GM06990 (cell line): ENCODE data around the gene CFAP251.

Experiments used
- DNase-seq: peaks from one replicate; pipeline ENCODE4 v3.0.0-alpha.2; 2011; ENCODE audit not compliant: insufficient read length; ENCODE audit errors: extremely low read depth
- H3K27me3 ChIP-seq: replicated peaks from 2 replicates; pipeline ENCODE4 v1.6.0; 2011; ENCODE audit warnings: low read length; ENCODE audit not compliant: control insufficient read depth, insufficient read depth
- H3K36me3 ChIP-seq: 2 replicates; pipeline ENCODE4 v1.5.1; 2011; ENCODE audit warnings: low read length; ENCODE audit not compliant: control insufficient read depth, insufficient read depth
- H3K4me3 ChIP-seq: replicated peaks from 2 replicates; pipeline ENCODE4 v1.5.1; 2011; ENCODE audit warnings: low read depth, mild to moderate bottlenecking, control low read depth, low read length
- CTCF ChIP-seq: IDR thresholded peaks from 2 replicates; pipeline ENCODE4 v1.5.1; 2011; ENCODE audit warnings: low read length, control low read depth, mild to moderate bottlenecking, inconsistent platforms; ENCODE audit not compliant: insufficient read depth, poor library complexity, severe bottlenecking

Gene CFAP251

GRCh38 chr12:121899590-121899989, 18.8 kb upstream of the CFAP251 start:
- H3K36me3 ChIP-seq: peaks cover 23% of the 10 kb centered on the region
- H3K4me3 ChIP-seq: no peak overlapping the region
- no peak for TF ChIP-seq CTCF
- no peak for DNase-seq
- no peaks in the 10 kb centered on the region for H3K27me3 ChIP-seq

DNA sequence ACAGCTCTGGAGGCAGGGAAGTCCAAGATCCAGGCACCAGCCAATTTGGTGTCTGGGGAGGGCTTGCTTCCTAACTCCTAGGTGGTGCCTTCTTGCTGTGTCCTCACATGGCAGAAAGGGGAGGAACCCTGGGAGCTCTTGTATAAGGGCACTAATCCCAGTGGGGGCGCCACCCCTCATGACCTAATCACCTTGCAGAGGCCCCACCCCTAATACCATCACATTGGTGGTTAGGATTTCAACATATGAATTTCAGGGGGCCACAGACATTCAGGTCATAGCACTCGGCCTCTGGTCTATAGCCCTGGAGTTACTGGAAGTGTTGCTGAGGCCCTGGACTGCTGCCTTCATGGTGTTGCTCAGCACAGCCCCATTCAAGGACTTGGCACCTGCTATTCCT, 15.2 kb upstream of the CFAP251 start:
- Histone ChIP-seq H3K36me3 (peaks cover 20% of the 10 kb centered on the region), H3K27me3 (no peaks in the 10 kb centered on the region), H3K4me3 (no peak overlapping the region)
- TF ChIP-seq CTCF: no peak
- DNase-seq: no peak

GRCh38 chr12:121905746-121906145, 12.6 kb upstream of the CFAP251 start:
- no peak for TF ChIP-seq CTCF
- Histone ChIP-seq H3K36me3 (peaks cover 11% of the 10 kb centered on the region), H3K27me3 (no peaks in the 10 kb centered on the region), H3K4me3 (no peak overlapping the region)
- DNase-seq: no peak

DNA sequence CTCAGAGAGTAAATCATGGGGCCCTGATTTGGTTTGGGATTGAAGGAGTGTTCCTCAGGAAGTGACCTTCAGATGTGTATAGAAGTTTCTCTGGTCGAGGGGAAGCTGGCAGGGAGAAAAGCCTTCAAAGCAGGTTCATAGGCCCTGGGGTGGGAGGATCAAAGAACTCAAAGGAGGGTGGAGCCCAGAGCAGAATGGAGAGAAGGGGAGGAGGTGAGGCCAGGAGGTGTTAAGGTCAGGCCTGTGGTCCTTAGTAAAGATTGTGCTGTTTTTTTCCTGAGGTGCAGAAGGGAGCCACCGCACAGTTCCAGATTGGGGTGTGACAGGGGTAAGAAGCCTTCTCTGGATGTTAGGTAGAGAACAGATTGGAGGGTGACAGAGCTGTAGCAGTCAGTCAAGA, 9.7 kb upstream of the CFAP251 start:
- no peak for DNase-seq
- Histone ChIP-seq H3K36me3 (peaks cover 1% of the 10 kb centered on the region), H3K4me3 (no peak overlapping the region), H3K27me3 (no peaks in the 10 kb centered on the region)
- TF ChIP-seq CTCF: no peak

GRCh38 chr12:121911824-121912585, 6.4 kb upstream of the CFAP251 start:
- H3K4me3 ChIP-seq: no peak overlapping the region
- no peak for TF ChIP-seq CTCF
- no peak for DNase-seq
- no peaks in the 10 kb centered on the region for H3K27me3 ChIP-seq
- H3K36me3 ChIP-seq: peaks cover 3% of the 10 kb centered on the region
